H9 (cell line): ENCODE data around the gene FAM162A. TPM values are rescaled to one million over a fixed set of nuclear protein-coding genes. Genes with fewer than 3 reads are reported as not detected.

Experiments used
- DNase-seq: peaks from one replicate; pipeline ENCODE4 v3.0.0-alpha.2; 2017
- H2AFZ ChIP-seq: one replicate; pipeline ENCODE4 v1.6.1; 2013; ENCODE audit warnings: mild to moderate bottlenecking, low read length, control low read depth, moderate library complexity
- H2AK5ac ChIP-seq: 2 replicates; pipeline ENCODE4 v1.6.1; 2013; ENCODE audit warnings: low read length, control low read depth, mixed read lengths; ENCODE audit not compliant: insufficient read length
- H2BK120ac ChIP-seq: one replicate; pipeline ENCODE4 v1.6.1; 2013; ENCODE audit warnings: low read depth, mild to moderate bottlenecking, low read length, control low read depth, inconsistent platforms; ENCODE audit not compliant: poor library complexity, severe bottlenecking
- H2BK12ac ChIP-seq: 2 replicates; pipeline ENCODE4 v1.6.1; 2013; ENCODE audit warnings: low read length, control low read depth, mixed read lengths, low read depth; ENCODE audit not compliant: insufficient read length
- H2BK15ac ChIP-seq: 2 replicates; pipeline ENCODE4 v1.6.1; 2013; ENCODE audit warnings: low read depth, low read length, control low read depth
- H2BK20ac ChIP-seq: one replicate; pipeline ENCODE4 v1.6.1; 2013; ENCODE audit warnings: low read depth, mild to moderate bottlenecking, low read length, control low read depth, inconsistent platforms; ENCODE audit not compliant: poor library complexity, severe bottlenecking
- H2BK5ac ChIP-seq: 2 replicates; pipeline ENCODE4 v1.6.1; 2013; ENCODE audit warnings: low read length, control low read depth, mixed read lengths; ENCODE audit not compliant: insufficient read length
- H3K14ac ChIP-seq: 2 replicates; pipeline ENCODE4 v1.6.1; 2013; ENCODE audit warnings: low read length, control low read depth; ENCODE audit not compliant: insufficient read depth
- H3K18ac ChIP-seq: 2 replicates; pipeline ENCODE4 v1.6.1; 2013; ENCODE audit warnings: low read depth, mild to moderate bottlenecking, mixed read lengths, low read length, control low read depth; ENCODE audit not compliant: insufficient read length
- H3K23ac ChIP-seq: 2 replicates; pipeline ENCODE4 v1.6.1; 2013; ENCODE audit warnings: low read length, control low read depth, mixed read lengths, low read depth; ENCODE audit not compliant: insufficient read length
- H3K23me2 ChIP-seq: 2 replicates; pipeline ENCODE4 v1.6.1; 2013; ENCODE audit warnings: low read depth, mild to moderate bottlenecking, mixed read lengths, low read length, control low read depth; ENCODE audit not compliant: insufficient read length, poor library complexity, severe bottlenecking
- H3K27ac ChIP-seq: 2 replicates; pipeline ENCODE4 v1.5.1; 2013; ENCODE audit warnings: low read length, control low read depth, mixed read lengths, low read depth; ENCODE audit not compliant: insufficient read length
- H3K27me3 ChIP-seq: 2 replicates; pipeline ENCODE4 v1.6.1; 2013; ENCODE audit warnings: low read length, control low read depth, inconsistent platforms; ENCODE audit not compliant: insufficient read depth
- H3K4ac ChIP-seq: 2 replicates; pipeline ENCODE4 v1.6.1; 2013; ENCODE audit warnings: low read depth, mild to moderate bottlenecking, control low read depth, inconsistent platforms, low read length, moderate library complexity
- H3K4me1 ChIP-seq: 2 replicates; pipeline ENCODE4 v1.6.1; 2013; ENCODE audit warnings: low read length, control low read depth, inconsistent platforms; ENCODE audit not compliant: insufficient read depth
- H3K4me2 ChIP-seq: 2 replicates; pipeline ENCODE4 v1.6.1; 2013; ENCODE audit warnings: low read length, control low read depth, mixed read lengths; ENCODE audit not compliant: insufficient read length, insufficient read depth
- H3K56ac ChIP-seq: 2 replicates; pipeline ENCODE4 v1.6.1; 2013; ENCODE audit warnings: low read depth, mild to moderate bottlenecking, mixed read lengths, low read length, control low read depth; ENCODE audit not compliant: insufficient read length
- H3K79me1 ChIP-seq: 2 replicates; pipeline ENCODE4 v1.6.1; 2013; ENCODE audit warnings: low read depth, mild to moderate bottlenecking, moderate library complexity, low read length, control low read depth, inconsistent platforms; ENCODE audit not compliant: insufficient read depth, poor library complexity, severe bottlenecking
- H3K79me2 ChIP-seq: 2 replicates; pipeline ENCODE4 v1.6.1; 2013; ENCODE audit warnings: low read length, control low read depth, inconsistent platforms; ENCODE audit not compliant: insufficient read depth
- H3K9ac ChIP-seq: 2 replicates; pipeline ENCODE4 v1.6.1; 2013; ENCODE audit warnings: low read length, control low read depth, mixed read lengths; ENCODE audit not compliant: insufficient read length; ENCODE audit errors: extremely low read depth
- H3K9me3 ChIP-seq: one replicate; pipeline ENCODE4 v1.6.1; 2013; ENCODE audit warnings: low read depth, low read length, inconsistent platforms; ENCODE audit not compliant: control insufficient read depth
- H3T11ph ChIP-seq: one replicate; pipeline ENCODE4 v1.6.1; 2013; ENCODE audit warnings: mild to moderate bottlenecking, low read length, control low read depth, inconsistent platforms
- H4K20me1 ChIP-seq: one replicate; pipeline ENCODE4 v1.6.1; 2013; ENCODE audit not compliant: control insufficient read depth, insufficient read length, insufficient read depth
- H4K5ac ChIP-seq: 2 replicates; pipeline ENCODE4 v1.6.1; 2013; ENCODE audit warnings: low read depth, mild to moderate bottlenecking, mixed read lengths, low read length, control low read depth; ENCODE audit not compliant: insufficient read length
- H4K8ac ChIP-seq: replicated peaks from 2 replicates; pipeline ENCODE4 v1.6.1; 2013; ENCODE audit warnings: low read length, control low read depth, mixed read lengths, low read depth; ENCODE audit not compliant: insufficient read length
- H4K91ac ChIP-seq: 2 replicates; pipeline ENCODE4 v1.6.1; 2013; ENCODE audit warnings: low read depth, mild to moderate bottlenecking, moderate library complexity, mixed read lengths, low read length, control low read depth; ENCODE audit not compliant: insufficient read length
- H3K27ac Mint-ChIP-seq, 3 experiments: 2 replicates in 2 of 3; 3 replicates in 1 of 3; pipeline ENCODE4 v1.8.0; 2020 to 2021; ENCODE audit warnings: mixed read lengths in 3 of 3, mild to moderate bottlenecking in 1 of 3, moderate library complexity in 1 of 3
- H3K27me3 Mint-ChIP-seq: 2 replicates; pipeline ENCODE4 v1.8.0; 2021; ENCODE audit warnings: low read depth, mild to moderate bottlenecking, moderate library complexity, mixed read lengths
- H3K36me3 Mint-ChIP-seq, 3 experiments: 2 replicates in 2 of 3; 3 replicates in 1 of 3; pipeline ENCODE4 v1.8.0; 2020 to 2021; ENCODE audit warnings: low read depth in 3 of 3, mixed read lengths in 3 of 3; ENCODE audit not compliant: insufficient read depth in 1 of 3
- H3K4me1 Mint-ChIP-seq, 2 experiments: 2 replicates each; pipeline ENCODE4 v1.8.0; 2020; ENCODE audit warnings: mixed read lengths in 2 of 2
- H3K4me3 Mint-ChIP-seq, 2 experiments: 2 replicates in 1 of 2; 3 replicates in 1 of 2; pipeline ENCODE4 v1.8.0; 2020 to 2021; ENCODE audit warnings: mild to moderate bottlenecking in 2 of 2, mixed read lengths in 2 of 2, moderate library complexity in 1 of 2
- H3K9me3 Mint-ChIP-seq, 2 experiments: 2 replicates in 1 of 2; 3 replicates in 1 of 2; pipeline ENCODE4 v1.8.0; 2020; ENCODE audit warnings: mild to moderate bottlenecking in 2 of 2, mixed read lengths in 2 of 2, moderate library complexity in 1 of 2
- CTCF ChIP-seq: fragments of 200-600 bp; sonication (generic); conservative IDR thresholded peaks from 3 replicates; pipeline ENCODE4 v1.8.0; 2021; ENCODE audit warnings: antibody characterized with exemption, mild to moderate bottlenecking
- WGBS: extraction: QIAGEN DNeasy Blood & Tissue Kit; methylation state at CpG from one replicate; pipeline ENCODE4 v1.1.7; 2013; ENCODE audit warnings: missing lambda C conversion rate, low lambda C conversion rate, mixed read lengths; ENCODE audit not compliant: insufficient read length; ENCODE audit errors: extremely low coverage; 5-methylcytosine and 5-hydroxymethylcytosine counted together
- total RNA-seq: library from RNA; stranded (reverse); gene quantifications from 2 replicates; pipeline ENCODE4 v1.2.1, GENCODE V29; 2021

The FAM162A gene
- total RNA-seq, 1 experiment from 2014 or later, result 78.5 TPM

- Histone ChIP-seq H2BK12ac (no peak overlapping the region), H2BK20ac (no peak overlapping the region), H3K27me3 (no peaks in the 10 kb centered on the region), H3K23ac (no peak overlapping the region), H3K4ac (no peak overlapping the region), H3K9me3 (no peaks in the 10 kb centered on the region), H3K79me1 (no peaks in the 10 kb centered on the region), H3T11ph (no peak overlapping the region), H3K23me2 (no peaks in the 10 kb centered on the region), H2AFZ (no peak overlapping the region), H3K9ac (no peak overlapping the region), H3K79me2 (no peaks in the 10 kb centered on the region), H3K18ac (no peak overlapping the region), H3K4me1 (no peaks in the 10 kb centered on the region), H3K27ac (no peak overlapping the region), H3K56ac (no peak overlapping the region), H4K91ac (no peak overlapping the region), H4K5ac (no peak overlapping the region), H2BK120ac (no peak overlapping the region), H3K4me2 (no peak overlapping the region), H2BK15ac (no peak overlapping the region), H4K20me1 (no peaks in the 10 kb centered on the region), H4K8ac (no peak overlapping the region), H2BK5ac (no peak overlapping the region), H3K14ac (no peak overlapping the region), H2AK5ac (no peak overlapping the region)
- H3K27me3 Mint-ChIP-seq, result no peaks in the 10 kb centered on the region
- no peak overlapping the region for H3K4me3 Mint-ChIP-seq
- DNase-seq, result no peak
- no peak for TF ChIP-seq CTCF
- no peak overlapping the region for H3K27ac Mint-ChIP-seq
- peaks cover 8 to 50% (median 39%) of the 10 kb centered on the region in 3 experiments; a peak in 6 of 7 replicates for H3K36me3 Mint-ChIP-seq
- no CpG with 5 or more reads among the region's 6 CpGs for WGBS
- peaks cover under 1 to 3% of the 10 kb centered on the region in 2 experiments for H3K4me1 Mint-ChIP-seq
- H3K9me3 Mint-ChIP-seq, result no peaks in the 10 kb centered on the region
Observed at GRCh38 chr3:122409446-122409845, 25.5 kb downstream of the FAM162A start.
